ENCODE measurements around the gene ATF6.

The ATF6 gene

GRCh38 chr1:161973924-161974845 is 208.1 kb downstream of the ATF6 start:
- no peak for DNase-seq

DNA sequence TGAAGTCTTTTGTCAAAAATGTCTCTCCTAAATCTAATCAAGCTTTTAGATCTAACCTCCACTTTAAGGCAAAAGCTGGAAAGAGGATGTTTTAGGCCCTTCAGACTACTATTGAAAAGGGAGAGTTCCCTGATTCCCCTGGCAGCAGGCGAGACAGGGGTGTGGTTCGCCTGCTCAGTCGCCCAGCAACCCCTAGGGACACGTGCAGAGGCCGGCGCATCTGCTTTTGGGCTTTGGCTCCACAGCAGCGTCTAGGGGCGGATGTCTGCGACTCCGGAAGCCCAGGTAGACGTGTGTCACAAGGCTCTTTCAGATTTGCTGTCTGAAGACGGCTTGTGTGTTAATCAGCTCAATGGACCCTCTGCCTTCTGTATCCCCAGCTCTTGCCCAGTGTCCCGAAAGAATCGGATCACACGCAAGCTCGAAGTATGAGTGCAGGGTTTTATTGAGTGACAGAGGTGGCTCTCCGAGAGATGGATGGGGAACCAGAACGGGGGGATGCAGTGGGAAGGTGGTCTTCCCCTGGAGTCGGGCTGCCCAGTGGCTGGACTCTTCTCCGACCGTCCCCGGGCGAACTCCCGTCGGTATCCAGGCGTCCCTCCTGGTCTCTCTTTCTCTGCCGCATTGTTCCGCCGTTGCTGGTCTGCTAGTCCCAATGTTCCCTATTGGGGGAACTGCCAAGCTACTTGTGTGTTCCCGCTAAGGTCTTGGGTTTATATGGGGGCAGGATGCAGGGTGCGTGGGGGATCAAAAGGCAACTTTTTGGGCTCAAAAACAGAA is 212.1 kb downstream of the ATF6 start:
- DNase-seq: no peak

GRCh38 chr1:161981126-161981525 is 215.0 kb downstream of the ATF6 start:
- DNase-seq: no peak

DNA sequence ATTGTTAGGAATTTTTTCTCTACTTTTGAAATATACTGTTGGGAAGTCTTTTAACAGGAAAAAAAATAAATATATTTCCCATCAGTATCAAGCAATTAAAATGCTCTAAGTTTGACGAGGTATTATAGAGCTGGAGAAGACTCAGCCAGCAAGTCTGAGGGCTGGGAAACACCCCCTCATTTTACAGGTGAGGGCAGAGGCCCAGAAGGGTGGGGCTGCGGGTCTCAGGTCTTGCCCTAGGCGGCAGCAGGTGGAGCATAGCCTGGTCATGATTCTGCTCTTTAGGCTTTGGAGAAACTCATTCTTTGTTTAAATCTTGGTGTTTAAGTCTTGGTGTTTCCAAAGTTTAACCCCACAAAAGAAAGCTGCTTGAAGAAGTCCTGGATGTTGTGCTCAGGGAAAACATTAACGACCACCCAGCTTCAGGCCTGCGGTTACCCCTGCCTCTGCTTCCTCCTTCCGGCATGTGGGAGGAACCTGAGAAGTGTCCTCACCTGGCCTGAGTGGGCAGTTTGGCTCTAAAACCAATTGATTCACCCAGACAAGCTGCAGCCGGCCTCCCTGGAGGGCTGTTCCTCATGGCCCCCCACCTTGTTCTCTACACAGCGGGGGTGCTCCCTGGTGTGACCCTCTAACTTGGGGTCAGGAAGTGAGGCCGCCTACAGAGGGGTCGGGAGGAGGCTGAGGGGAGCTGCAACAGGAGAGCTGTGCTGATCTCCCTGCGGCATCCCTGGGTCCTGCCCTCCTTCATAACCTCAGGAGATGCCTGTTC is 215.8 kb downstream of the ATF6 start:
- no peak for DNase-seq

- DNase-seq: no peak
Measured at GRCh38 chr1:161982507-161982895, 216.4 kb downstream of the ATF6 start.

DNA sequence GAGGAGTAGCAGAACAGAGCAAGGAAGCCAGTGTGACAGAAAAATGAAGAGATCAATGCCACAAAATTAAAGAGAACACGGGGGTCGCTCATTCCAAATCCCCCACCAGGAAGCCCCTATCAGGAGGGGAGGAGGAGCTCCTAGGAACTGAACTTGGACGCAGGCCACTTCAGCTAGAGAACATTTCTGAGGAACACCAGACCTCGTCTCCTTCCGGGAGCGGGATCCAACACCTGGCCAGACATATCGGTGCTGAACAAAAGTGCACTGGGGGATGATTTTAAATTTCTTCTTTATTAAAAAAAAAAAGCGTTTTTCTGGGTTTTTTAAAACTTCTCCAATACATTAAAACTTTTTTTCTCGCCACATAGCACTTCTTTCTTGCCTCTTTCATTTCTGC is 216.8 kb downstream of the ATF6 start:
- DNase-seq: no peak

DNA sequence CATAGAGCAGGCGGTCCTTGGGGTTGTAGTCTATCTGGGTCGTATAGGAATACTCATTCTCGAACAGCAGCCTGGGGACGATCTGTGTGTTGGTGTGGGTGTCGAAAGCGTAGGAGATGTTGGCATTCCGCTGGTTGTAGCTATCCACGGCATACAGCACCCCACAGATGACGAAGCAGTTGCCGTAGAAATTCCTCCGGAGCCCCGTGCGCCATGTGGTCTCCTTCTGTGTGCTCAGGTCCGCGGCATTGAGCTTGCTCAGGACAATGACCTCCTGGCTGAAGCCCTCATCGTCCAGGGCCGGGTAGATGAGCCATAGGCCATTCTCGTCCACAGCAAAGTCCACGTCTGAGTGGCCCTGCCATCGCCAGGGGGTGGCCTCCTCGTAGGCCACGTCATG is 217.6 kb downstream of the ATF6 start:
- DNase-seq: no peak

GRCh38 chr1:161985301-161985822 is 219.2 kb downstream of the ATF6 start:
- DNase-seq: no peak

DNA sequence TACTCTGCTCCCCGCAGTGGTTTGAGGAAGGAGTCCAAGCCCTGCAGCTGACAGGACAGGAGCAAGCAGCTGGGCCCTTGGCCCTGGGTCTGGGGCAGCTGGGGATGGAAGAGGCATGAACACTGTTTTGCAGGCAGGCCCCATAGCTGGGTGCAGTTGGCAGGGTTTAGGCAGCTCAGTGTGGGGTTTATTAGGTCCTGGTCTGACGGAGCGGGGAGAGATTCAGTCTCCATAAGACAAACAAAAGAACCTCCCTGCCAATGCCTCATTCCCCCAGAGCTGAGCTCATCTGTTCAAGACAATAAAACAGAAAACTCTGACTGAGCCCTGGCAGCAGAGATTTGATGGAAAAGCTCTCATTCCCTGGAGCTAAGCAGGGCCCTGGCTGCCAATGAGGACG is 220.2 kb downstream of the ATF6 start:
- no peak for DNase-seq

GRCh38 chr1:161987303-161987702 is 221.2 kb downstream of the ATF6 start:
- no peak for DNase-seq

DNA sequence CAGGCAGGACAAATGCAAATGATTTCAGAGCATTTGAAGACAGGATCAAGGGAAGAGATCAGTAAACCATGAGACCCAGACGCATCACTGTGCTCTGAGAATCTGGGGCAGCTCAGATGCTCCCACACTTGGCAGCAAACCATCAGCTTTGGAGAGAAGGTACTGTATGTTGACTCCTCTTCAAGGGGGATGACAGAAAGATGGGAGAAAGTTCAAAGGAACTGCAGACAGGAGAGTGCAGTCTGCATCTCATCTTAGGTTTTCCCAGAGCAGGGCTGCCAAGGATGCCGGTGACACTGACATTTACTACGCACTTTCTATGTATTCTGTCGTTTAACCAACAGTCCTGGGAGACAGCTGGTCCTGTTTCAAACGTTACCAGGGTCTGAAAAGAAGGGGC is 221.8 kb downstream of the ATF6 start:
- no peak for DNase-seq

GRCh38 chr1:161988413-161988812 is 222.3 kb downstream of the ATF6 start:
- DNase-seq: no peak

DNA sequence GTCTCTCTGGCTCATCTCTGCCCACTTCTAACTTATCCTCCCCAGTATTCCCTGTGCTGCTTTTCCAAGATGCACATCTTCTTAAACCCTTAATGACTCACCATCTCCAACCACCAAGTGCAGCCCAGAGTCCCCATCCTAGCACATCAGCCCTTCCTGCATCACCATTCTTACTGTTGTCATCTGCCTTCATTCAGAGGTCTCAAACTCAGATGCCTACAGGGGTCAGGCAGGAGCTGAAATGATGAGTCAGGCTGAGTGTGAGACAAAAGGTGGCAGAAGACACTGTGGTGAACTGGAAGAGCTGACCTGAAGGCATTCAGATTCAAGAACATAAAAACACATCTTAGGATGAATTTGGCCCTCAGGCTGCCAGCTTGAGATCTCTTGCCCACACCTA is 223.0 kb downstream of the ATF6 start:
- DNase-seq: no peak

DNA sequence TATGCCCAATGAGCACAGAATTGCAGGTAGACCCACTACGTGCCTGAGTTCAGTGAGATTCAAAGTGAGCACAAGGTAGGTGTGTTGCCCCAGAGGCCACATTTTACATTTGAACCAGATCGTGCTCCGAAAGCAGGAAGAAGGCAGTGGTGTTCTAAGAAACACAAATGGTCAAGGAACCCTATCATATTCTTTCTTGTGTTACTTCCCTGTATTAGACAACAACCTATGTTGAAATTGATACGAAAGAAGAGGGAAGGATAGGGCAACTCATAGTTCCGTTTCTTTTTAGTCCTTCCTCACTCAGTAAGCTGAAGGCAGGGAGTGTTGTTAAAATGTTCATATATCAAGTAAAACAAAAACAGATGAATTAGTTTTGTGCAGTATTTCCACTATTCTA is 223.7 kb downstream of the ATF6 start:
- no peak for DNase-seq

DNA sequence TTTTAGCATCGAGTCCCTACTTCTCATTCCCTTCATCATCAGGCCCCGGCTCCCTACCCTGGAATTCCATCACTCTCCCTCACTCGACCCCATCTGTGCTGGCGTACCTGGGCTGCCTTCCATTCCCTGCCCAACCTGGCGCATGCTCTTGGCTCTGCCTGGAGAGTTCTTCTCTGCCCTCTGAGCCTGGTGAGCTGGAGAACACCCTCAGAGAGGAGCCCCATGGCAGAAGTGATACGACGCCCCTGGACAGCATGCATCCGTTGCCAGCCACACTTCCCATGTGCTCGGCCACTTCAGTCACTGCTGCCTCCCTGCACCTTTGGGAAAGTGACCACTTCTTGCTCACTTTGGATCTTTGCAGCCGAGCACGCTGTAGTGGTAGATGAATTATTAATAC is 227.5 kb downstream of the ATF6 start:
- peak in 1 of 2 experiments; percentile 5 for DNase-seq

DNA sequence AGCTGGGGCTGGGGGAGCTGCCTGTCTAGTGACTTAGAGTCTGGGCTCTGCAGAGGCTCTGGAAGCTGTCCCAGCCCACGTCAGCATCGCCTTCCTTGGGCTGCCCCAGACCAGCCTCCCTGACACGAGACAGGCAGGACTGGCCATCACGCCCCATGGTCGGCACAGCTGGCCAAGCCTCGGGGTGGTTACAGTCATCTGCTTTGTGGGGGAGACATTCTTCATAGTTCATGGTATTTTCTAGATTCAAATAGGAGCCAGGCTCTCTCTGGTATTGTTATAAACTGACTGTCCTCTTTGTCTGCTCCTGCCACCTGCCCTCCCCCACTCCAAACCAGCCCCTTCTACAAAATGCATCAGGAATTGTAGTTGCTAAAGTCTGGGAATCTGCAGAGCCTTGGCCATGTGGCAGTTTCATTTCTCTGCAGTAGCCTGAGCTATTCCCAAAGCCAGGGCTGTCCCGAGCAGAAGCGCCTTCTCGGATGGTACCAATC is 228.1 kb downstream of the ATF6 start:
- peak in 1 of 2 experiments; percentile 1 for DNase-seq

- no peak for DNase-seq
Measured at GRCh38 chr1:161997152-161997551, 231.0 kb downstream of the ATF6 start.

DNA sequence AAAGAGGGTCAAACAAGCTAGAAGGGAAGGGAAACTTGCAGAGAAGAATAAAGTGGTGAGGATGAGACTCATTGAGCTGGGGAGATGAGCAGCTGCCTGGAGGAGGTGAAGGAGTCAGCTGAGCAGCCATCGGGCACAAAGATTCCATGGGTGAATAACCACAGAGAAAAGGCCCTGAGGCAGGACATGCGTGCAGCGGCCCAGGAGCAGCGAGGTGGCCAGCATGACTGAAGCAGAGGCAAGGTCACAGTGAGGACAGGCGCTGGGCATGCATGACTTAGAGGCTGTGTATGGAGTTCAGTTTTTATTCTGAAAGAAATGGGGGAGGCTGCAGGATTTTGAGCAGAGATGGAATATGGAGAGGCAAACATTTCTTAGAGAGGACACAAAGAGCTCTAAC is 232.7 kb downstream of the ATF6 start:
- DNase-seq: no peak

DNA sequence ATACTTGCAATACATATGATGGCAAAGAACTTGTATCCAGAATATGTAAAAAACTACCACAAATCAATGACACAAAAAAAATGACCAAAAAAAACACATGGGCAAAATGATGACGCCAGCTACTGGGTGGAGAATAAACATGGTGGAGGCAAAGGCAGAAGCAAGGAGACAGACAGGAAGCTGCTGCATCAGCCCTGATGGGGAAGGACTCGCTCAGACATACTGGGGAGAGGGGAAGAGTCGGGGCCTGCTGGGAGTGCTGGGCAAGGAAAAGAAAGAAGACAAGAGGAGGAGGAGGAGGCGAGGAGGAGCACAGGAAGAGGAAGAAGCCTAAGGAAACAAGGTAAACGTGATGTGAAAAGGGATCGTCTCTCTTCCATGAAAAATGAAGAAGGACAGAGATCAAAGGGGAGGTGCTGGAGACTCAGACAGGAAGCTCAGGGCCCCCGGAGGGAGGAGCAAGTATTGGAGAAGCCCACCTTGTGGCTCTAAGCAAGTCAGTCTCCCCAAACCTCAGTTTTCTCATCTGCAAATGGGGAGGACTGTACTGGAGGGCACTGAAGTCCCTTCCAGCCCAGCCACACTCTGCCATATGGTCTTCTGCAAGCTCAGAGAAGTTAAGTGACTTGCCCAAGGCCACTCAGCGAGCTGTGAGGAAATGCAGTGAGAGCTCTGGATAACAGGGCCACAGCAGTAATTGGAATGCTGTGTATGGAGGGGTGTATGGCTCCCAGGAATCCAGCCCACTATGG is 233.4 kb downstream of the ATF6 start:
- DNase-seq: no peak

GRCh38 chr1:162000053-162000420 is 233.9 kb downstream of the ATF6 start:
- DNase-seq: no peak

DNA sequence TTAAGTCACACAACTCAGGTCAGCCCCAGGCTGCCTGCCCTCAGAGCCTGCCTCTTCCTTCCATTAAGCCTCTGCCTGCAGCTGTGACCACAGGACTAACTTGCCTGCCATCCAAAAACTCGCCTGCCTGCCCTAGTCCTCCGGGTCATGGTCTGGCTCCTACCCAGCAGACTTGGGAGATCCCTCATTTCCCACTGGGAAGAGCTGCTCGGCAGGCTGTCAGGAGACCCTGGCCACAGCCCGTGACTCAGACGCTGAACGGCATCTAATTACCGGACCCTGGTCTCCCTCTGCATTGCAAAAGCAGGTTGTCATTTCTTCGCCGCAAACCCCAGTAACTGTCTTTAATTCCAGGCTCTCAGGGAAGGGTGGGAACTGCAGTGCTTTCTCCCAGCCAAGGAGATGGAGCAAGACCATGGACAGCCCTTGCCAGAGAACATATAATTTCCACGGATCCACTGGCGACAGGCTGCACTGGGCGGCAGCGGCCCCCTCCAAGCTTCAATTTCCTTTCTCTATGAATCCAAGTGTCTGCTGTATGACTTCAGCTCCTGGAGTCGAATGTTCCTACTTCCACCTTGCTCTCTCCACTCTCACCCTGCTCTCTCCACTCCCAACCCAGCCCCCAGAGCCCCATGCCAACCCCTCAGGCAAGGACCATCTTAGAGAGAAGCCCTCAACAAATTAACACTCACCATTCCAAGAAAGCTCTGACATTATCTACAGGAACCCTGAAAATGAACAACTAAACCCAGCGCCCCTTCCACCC is 237.1 kb downstream of the ATF6 start:
- DNase-seq: no peak
